Esophagus squamous epithelium (tissue), 5 donors: Measurements from ENCODE around the gene COPS7B. TPM values are rescaled to one million over a fixed set of nuclear protein-coding genes. Genes with fewer than 3 reads are reported as not detected.

Experiments
- DNase-seq: peaks from one replicate; lab custom pipeline; 2025; lab: John Stamatoyannopoulos, UW
- H3K27ac ChIP-seq, 4 donors: fragments of 200-600 bp; sonication (generic); one replicate each; pipeline ENCODE4 v1.5.1; 2016 to 2019; ENCODE audit warnings: mild to moderate bottlenecking in 1 of 4
- H3K27me3 ChIP-seq, 4 donors: fragments of 200-600 bp; sonication (generic); 1 replicate in 3 of 4; 2 replicates in 1 of 4; pipeline versions ENCODE4 v1.5.1 to v1.6.0; 2017 to 2021; ENCODE audit warnings: antibody characterized with exemption in 1 of 4
- H3K36me3 ChIP-seq, 3 donors: fragments of 200-600 bp; sonication (generic); one replicate each; pipeline ENCODE4 v1.5.1; 2016 to 2019
- H3K4me1 ChIP-seq, 3 donors: fragments of 200-600 bp; sonication (generic); one replicate each; pipeline ENCODE4 v1.5.1; 2017 to 2019
- H3K4me3 ChIP-seq, 4 donors: fragments of 200-600 bp; sonication (generic); 1 replicate in 3 of 4; 2 replicates in 1 of 4; pipeline ENCODE4 v1.5.1; 2016 to 2019; ENCODE audit warnings: mild to moderate bottlenecking in 2 of 4, moderate library complexity in 1 of 4
- H3K9me3 ChIP-seq, 3 donors: fragments of 200-600 bp; sonication (generic); one replicate each; pipeline ENCODE4 v1.5.1; 2016 to 2019
- POLR2A ChIP-seq, 4 donors: fragments of 450-650 bp; IDR thresholded peaks; one replicate each; pipeline ENCODE4 v1.6.1; 2017; ENCODE audit warnings: antibody characterized with exemption in 4 of 4, mild to moderate bottlenecking in 4 of 4, moderate library complexity in 3 of 4
- WGBS, 2 donors: methylation state at CpG; one replicate each; pipeline ENCODE4 v1.1.5; 2018; 5-methylcytosine and 5-hydroxymethylcytosine counted together
- intact Hi-C: fragments of 100-400 bp; cut with DNase I; formaldehyde crosslinking; loops from one replicate; pipeline ENCODE4 v1.15.0; 2022
- total RNA-seq, 4 donors: library from RNA; depleted of rRNA; stranded (reverse); fragments of >200 nt; gene quantifications; one replicate each; pipeline ENCODE4 v1.1.0, GENCODE V29; 2016
- TF ChIP-seq, protein P1 (sequence below), 6 experiments: fragments of 450-650 bp in 4 of 6; fragments of 200-600 bp in 2 of 6; sonication (generic) in 2 of 6; IDR thresholded peaks; one replicate each; pipeline ENCODE4 v1.5.1; 2016 to 2019; ENCODE audit warnings: antibody characterized with exemption in 6 of 6, mild to moderate bottlenecking in 4 of 6, moderate library complexity in 4 of 6
- donor health status: DM: yes; HTN: yes; CAD: no.

COPS7B gene
- total RNA-seq, 4 donors from 2014 or later: 10.7 to 23.2 (median 22.1) TPM

DNA sequence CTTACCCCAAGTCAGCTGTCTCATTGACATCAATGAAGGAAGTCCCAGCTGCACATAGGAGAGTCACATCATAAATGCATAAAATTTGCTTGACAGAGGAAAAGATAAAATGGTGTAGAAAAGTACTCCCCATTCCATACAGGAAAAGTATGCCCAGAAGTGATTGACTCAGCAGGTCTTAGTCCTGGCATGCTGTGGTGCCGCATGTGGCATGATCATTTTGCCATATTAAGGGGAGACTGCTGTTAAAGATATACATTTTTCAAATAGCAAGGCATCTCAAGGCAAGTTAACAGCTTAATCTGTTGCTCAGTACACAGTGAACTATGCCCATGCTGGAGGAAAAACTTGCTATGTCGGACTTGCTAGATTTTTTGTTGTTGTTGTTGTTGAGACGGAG is 8.1 kb downstream of the COPS7B start:
- DNase-seq: no peak
- Histone ChIP-seq H3K27me3 (no peaks in the 10 kb centered on the region), H3K9me3 (no peaks in the 10 kb centered on the region), H3K27ac (no peak overlapping the region), H3K4me1 (peaks cover 0 to 7% (median 0%) of the 10 kb centered on the region in 3 donors), H3K36me3 (peaks cover 17 to 100% (median 19%) of the 10 kb centered on the region in 3 donors), H3K4me3 (no peak overlapping the region)
- intact Hi-C loops: no loop called here
- TF ChIP-seq POLR2A (IDR thresholded peaks at IDR 0.05): no peak
- TF ChIP-seq, protein P1, sequence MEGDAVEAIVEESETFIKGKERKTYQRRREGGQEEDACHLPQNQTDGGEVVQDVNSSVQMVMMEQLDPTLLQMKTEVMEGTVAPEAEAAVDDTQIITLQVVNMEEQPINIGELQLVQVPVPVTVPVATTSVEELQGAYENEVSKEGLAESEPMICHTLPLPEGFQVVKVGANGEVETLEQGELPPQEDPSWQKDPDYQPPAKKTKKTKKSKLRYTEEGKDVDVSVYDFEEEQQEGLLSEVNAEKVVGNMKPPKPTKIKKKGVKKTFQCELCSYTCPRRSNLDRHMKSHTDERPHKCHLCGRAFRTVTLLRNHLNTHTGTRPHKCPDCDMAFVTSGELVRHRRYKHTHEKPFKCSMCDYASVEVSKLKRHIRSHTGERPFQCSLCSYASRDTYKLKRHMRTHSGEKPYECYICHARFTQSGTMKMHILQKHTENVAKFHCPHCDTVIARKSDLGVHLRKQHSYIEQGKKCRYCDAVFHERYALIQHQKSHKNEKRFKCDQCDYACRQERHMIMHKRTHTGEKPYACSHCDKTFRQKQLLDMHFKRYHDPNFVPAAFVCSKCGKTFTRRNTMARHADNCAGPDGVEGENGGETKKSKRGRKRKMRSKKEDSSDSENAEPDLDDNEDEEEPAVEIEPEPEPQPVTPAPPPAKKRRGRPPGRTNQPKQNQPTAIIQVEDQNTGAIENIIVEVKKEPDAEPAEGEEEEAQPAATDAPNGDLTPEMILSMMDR (IDR thresholded peaks at IDR 0.05): no peak
- WGBS, 2 donors: 27 to 70% methylated on average over 3 of the region's 3 CpGs

DNA sequence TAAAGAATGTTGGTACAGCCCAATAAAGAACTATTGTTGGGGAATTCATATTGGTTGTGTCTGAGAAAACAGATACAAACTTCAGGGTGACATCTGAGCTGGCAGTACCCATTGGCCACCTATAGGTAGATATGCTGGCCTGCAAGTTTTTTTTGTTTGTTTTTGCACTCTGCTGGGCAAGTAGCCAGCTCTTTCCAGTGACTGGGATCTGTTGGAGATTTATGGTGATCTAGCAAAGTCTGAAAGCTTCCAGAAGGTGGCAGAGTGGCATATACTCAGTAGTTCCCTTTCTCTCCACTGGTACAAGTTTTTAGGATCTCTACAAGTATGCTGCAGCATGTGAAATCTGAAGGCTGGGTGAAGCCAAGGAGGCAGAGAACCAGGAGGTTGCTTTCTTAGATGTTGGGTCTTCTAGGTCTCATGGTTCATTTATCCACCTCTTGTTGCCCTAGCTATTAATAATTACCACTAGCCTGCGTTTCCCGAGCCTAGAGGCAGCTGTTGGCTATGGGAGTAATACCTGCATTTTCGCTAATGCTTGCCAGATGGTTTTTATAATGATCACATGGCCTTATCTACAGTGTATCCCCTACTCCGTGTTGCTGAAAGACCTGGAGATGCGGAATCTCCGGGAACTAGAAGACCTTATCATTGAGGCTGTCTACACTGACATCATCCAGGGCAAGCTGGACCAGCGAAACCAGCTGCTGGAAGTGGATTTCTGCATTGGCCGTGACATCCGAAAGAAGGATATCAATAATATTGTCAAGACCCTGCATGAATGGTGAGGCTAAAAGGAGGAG is 9.5 kb downstream of the COPS7B start:
- WGBS, 2 donors: 85 to 91% methylated on average over 9 of the region's 9 CpGs
- no peaks in the 10 kb centered on the region for H3K27me3 ChIP-seq
- H3K4me3 ChIP-seq: no peak overlapping the region
- H3K36me3 ChIP-seq: peaks cover 12 to 100% (median 18%) of the 10 kb centered on the region in 3 donors
- intact Hi-C loops: no loop called here
- DNase-seq: no peak
- H3K27ac ChIP-seq: no peak overlapping the region
- H3K4me1 ChIP-seq: peaks cover 0 to 7% (median 0%) of the 10 kb centered on the region in 3 donors
- no peaks in the 10 kb centered on the region for H3K9me3 ChIP-seq
- TF ChIP-seq POLR2A (IDR thresholded peaks at IDR 0.05): no peak
- TF ChIP-seq, protein P1 (IDR thresholded peaks at IDR 0.05): peak in 5 of 6 experiments; percentile 11 to 67 (median 35)

DNA sequence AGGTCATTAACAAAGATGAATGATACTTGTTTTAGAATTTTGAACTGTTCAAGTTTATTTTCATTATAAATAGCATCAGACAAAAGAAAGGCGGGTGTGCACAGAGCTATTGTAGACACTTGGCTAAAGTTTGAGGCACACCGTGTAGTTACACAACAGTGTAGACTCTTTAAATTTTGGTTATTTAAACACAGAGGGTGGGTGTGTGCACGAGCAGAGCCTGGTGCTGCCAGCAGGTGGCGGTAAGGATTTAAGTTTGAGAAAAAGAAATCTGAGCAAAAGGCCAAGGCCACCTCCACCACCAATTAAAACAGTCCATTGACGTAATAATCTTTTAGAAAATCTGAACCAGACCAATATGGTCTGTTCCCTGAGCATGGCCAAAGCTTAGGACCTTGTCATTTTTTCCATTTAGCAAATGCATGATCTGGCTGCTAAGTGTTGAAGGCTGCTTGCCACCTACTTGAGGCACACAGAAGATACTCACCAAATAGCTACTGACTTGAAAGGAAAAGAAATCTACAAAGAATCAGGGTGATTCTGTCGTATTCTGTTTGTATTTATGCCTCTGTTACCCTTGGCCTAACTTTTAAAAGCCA is 14.3 kb downstream of the COPS7B start:
- intact Hi-C loops: no loop called here
- no peak for TF ChIP-seq POLR2A (IDR thresholded peaks at IDR 0.05)
- TF ChIP-seq, protein P1 (IDR thresholded peaks at IDR 0.05): peak in 4 of 6 experiments; percentile 40 to 63 (median 45)
- no peak for DNase-seq
- Histone ChIP-seq H3K4me1 (peaks cover 0 to 2% (median 0%) of the 10 kb centered on the region in 3 donors), H3K4me3 (no peak overlapping the region), H3K27ac (no peak overlapping the region), H3K36me3 (peaks cover 12 to 100% (median 18%) of the 10 kb centered on the region in 3 donors), H3K27me3 (no peaks in the 10 kb centered on the region), H3K9me3 (no peaks in the 10 kb centered on the region)
- WGBS, 2 donors: 49 to 56% methylated on average over 6 of the region's 6 CpGs

DNA sequence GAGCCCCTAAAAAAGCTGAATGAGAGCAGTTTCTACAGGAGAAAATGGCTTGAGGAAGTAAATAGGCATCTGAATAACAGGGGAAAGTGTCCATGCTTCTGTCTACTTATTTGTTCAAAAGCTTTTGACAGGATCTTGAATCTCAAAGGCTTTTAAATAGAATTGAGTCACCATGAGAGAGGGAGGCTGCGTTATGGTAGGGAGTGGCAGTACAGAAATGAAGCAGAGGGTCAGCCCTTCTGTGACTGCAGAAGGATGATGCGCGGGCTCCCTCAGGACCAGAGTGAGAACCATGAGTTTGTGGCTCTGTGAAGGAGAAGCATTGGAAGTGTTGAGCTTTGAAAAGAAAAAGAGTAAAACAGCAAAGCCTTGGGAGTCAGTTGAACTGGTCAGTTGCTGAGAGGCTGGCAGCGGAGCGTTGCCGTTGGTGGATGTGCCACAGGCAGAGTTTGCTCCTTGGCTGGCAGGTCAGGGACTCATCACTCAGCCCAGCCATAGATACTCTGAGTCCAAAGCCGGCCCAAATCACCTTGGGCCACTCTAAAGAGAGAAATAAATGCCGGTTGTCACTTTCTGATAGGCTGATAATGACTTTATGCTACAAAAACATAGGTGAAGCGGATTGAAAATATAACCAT is 17.4 kb downstream of the COPS7B start:
- Histone ChIP-seq H3K27me3 (no peaks in the 10 kb centered on the region), H3K4me1 (no peaks in the 10 kb centered on the region), H3K9me3 (no peaks in the 10 kb centered on the region), H3K27ac (no peak overlapping the region), H3K36me3 (peaks cover 20 to 100% (median 29%) of the 10 kb centered on the region in 3 donors), H3K4me3 (no peak overlapping the region)
- intact Hi-C loops: no loop called here
- no peak for DNase-seq
- WGBS, 2 donors: 88 to 90% methylated on average over 7 to 9 of the region's 9 CpGs
- TF ChIP-seq, protein P1 (IDR thresholded peaks at IDR 0.05): no peak
- no peak for TF ChIP-seq POLR2A (IDR thresholded peaks at IDR 0.05)
